ENCODE results near the gene PRSS12.

Gene PRSS12

DNA sequence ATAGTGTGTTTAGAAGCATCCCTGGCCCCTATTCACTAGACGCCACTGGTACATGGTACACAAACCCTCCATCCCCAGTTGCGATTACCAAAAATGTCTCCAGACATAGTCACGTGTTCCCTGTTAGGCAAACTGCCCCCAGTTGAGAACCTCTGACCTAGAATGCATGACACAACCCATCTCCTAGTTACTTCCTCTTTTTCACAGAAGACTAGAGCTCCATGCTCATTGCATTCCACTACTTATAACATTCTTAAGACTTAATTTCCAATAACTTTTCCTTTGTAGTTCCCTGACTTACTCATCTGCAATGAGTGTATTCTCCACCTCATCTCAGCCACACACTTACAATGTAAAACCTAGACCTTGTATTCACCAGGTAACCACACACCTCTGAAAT lies 68.6 kb downstream of the PRSS12 start:
- ChIA-PET POLR2A (interaction anchor here (0.6 kb wide), 1 partner anchor 24 kb away, joined by 3 read pairs; no protein-coding TSS in a partner anchor), CTCF (interaction anchor here (1.5 kb wide), 1 partner anchor 69 kb away, joined by 4 read pairs; the partner anchor contains the start of gene PRSS12)
- no peak for DNase-seq (ENCODE audit: extremely low spot score)
- no peak for TF ChIP-seq FOXM1 (IDR thresholded peaks at IDR 0.05; ENCODE audit: borderline replicate concordance)
- no peak for TF ChIP-seq FOXA1 (IDR thresholded peaks at IDR 0.05)
- TF ChIP-seq TARDBP (IDR thresholded peaks at IDR 0.05), result no peak
- TF ChIP-seq ZNF384 (IDR thresholded peaks at IDR 0.05), result no peak
- no peak for TF ChIP-seq ELF4 (IDR thresholded peaks at IDR 0.05)

DNA sequence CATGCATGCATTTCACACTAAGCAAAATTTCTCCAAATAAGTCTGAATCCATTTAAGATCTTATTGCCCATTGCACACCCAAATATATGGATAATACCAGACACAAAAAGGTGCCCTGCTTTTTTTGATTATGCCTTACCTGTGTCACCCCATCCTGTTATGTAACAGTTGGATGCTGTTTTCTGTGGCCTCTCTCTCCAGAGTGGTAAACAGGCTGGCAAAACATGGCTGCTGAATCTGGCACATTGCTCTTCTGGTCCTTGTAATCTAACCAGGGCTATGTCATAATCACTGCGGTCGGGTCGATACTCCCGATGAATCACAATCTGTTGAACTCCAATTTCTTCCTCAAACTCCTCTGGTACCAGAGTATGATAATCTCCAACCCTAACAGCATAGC lies 70.1 kb downstream of the PRSS12 start:
- POLR2A ChIA-PET, result no interaction called here
- no peak for TF ChIP-seq NFRKB (IDR thresholded peaks at IDR 0.05)
- TF ChIP-seq FOXM1 (IDR thresholded peaks at IDR 0.05; ENCODE audit: borderline replicate concordance), result no peak
- TF ChIP-seq SUZ12 (IDR thresholded peaks at IDR 0.05), result no peak
- no peak for TF ChIP-seq TARDBP (IDR thresholded peaks at IDR 0.05)
- TF ChIP-seq ELF4 (IDR thresholded peaks at IDR 0.05), result no peak
- TF ChIP-seq FOXK2 (IDR thresholded peaks at IDR 0.05), result no peak
- no peak for TF ChIP-seq HDGF (IDR thresholded peaks at IDR 0.05; ENCODE audit: borderline replicate concordance)
- TF ChIP-seq ARNT (IDR thresholded peaks at IDR 0.05), result no peak
- TF ChIP-seq CTBP1 (IDR thresholded peaks at IDR 0.05; ENCODE audit: borderline replicate concordance), result no peak
- TF ChIP-seq L3MBTL2 (conservative IDR thresholded peaks at IDR 0.05), result no peak
- no peak for TF ChIP-seq ZNF384 (IDR thresholded peaks at IDR 0.05)
- TF ChIP-seq, protein P1, sequence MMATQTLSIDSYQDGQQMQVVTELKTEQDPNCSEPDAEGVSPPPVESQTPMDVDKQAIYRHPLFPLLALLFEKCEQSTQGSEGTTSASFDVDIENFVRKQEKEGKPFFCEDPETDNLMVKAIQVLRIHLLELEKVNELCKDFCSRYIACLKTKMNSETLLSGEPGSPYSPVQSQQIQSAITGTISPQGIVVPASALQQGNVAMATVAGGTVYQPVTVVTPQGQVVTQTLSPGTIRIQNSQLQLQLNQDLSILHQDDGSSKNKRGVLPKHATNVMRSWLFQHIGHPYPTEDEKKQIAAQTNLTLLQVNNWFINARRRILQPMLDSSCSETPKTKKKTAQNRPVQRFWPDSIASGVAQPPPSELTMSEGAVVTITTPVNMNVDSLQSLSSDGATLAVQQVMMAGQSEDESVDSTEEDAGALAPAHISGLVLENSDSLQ (IDR thresholded peaks at IDR 0.05), result no peak
- no peak for TF ChIP-seq BHLHE40 (IDR thresholded peaks at IDR 0.05; ENCODE audit: borderline replicate concordance)
- TF ChIP-seq SP1 (IDR thresholded peaks at IDR 0.05), result no peak
- no peak for TF ChIP-seq FOXA1 (IDR thresholded peaks at IDR 0.05)
- no peak for TF ChIP-seq LEF1 (IDR thresholded peaks at IDR 0.05; ENCODE audit: borderline replicate concordance)
- no peak for DNase-seq (ENCODE audit: extremely low spot score)
- CTCF ChIA-PET, result no interaction called here

DNA sequence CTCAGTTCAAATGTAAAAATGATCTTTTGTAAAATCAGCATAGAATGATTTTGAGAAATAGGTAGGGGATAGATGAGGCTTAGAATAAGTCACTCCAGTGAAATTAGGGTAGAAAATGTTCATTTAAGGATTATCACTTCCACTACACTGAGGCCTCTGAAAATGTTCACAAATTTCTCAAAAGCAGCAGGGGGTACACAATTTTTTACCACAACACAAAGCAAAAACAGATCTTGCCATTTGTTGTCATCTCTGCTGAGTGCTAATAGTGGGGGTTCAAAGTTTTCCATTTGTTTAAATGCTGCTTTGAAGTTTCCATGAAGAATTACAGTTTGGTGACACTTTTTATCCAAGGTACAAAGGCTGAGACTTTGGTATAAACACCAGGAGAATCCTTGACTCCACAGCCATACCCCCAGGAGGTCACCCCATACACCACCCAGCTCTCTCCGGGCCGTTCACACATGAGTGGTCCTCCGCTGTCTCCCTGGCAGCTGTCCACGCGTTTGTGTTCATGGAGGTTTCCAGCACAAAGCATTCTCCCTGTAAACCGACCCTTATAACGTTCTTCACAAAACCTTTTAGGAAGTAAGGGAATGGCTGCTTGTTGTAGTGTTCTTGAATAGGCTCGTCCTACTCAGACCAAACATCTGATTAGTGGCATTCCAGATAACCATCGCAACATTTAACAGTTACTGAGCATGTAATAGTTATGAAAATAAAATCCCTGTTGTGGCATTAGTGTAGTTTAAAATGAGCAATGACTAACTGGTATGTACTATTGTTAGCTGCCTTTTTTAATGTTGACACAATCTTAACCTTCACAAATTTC lies 71.0 kb downstream of the PRSS12 start:
- DNase-seq (ENCODE audit: extremely low spot score), result no peak
- TF ChIP-seq BHLHE40 (IDR thresholded peaks at IDR 0.05; ENCODE audit: borderline replicate concordance), result no peak
- CTCF ChIA-PET, result interaction anchor here (0.5 to 2.2 kb wide), 2 partner anchors 71 to 376 kb away, joined by 4 to 5 read pairs; partner anchors contain the start of gene PRSS12
- POLR2A ChIA-PET, result no interaction called here

DNA sequence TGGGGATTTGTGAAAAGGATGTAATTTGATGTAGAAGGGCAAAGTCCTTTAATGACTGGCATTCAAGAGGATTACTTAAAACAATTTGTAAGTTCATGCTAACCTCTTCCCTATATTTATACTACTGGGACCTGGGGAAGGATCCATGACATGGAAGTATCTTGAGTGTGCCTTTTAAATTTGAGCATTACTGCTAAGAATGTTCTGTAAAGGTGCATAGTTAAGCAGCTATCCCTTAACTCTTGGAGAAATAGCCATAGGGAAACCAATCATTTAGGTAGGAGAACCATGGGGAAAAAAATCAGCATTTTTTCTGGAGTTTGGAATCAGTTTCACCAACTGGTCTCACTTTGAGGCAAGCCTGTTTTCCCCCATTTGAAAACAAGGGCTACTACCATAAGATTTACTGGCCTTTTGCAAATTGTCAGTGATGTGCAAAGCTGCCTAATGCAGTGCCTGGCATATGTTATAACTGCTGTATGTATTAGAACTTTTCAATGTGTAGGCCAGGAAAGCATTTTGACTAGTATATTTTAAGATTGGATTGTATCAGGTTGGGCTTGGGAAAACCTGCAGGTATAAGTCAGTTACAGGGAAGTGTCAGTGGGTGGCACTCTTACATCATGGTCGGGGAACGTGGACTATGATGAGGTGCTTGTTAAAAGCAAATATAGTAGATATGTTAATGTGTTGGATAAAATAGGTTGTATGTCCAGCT lies 72.1 kb downstream of the PRSS12 start:
- TF ChIP-seq ARNT (IDR thresholded peaks at IDR 0.05) (no peak), ZNF384 (IDR thresholded peaks at IDR 0.05) (no peak), SUZ12 (IDR thresholded peaks at IDR 0.05) (no peak), FOXM1 (IDR thresholded peaks at IDR 0.05; ENCODE audit: borderline replicate concordance) (no peak)
- ChIA-PET POLR2A (no interaction called here), CTCF (interaction anchor here (0.5 to 2.2 kb wide), 2 partner anchors 73 to 377 kb away, joined by 4 to 5 read pairs; partner anchors contain the start of gene PRSS12)
- DNase-seq (ENCODE audit: extremely low spot score), result peak; percentile 36

DNA sequence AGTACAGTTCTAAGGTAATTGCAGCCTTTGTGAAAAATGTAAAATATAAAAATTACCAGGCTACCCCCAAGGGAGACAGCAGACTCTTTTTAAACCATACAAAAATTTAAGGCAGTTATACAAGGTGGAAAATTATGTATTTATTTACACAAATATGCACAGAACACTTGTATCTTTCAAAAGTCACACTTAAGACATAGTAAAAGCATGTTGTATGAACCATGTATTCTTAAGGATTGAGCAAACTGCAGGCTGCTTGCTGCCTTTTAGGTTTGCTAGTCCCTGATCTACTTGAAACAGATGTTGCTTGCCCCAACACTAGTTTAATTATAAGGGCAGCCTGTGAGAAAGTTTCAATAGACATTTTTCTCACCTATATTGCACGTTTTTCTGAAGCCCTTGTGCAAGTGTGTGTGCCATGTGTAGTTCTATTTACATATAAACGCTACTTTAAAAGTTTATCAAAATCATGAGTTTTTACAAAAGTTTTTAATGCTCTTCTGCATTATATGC lies 72.8 kb downstream of the PRSS12 start:
- TF ChIP-seq HDGF (IDR thresholded peaks at IDR 0.05; ENCODE audit: borderline replicate concordance) (no peak), SP1 (IDR thresholded peaks at IDR 0.05) (no peak), L3MBTL2 (conservative IDR thresholded peaks at IDR 0.05) (no peak), ARNT (IDR thresholded peaks at IDR 0.05) (no peak), ZNF384 (IDR thresholded peaks at IDR 0.05) (no peak), NFRKB (IDR thresholded peaks at IDR 0.05) (no peak), SUZ12 (IDR thresholded peaks at IDR 0.05) (no peak), LEF1 (IDR thresholded peaks at IDR 0.05; ENCODE audit: borderline replicate concordance) (no peak), TARDBP (IDR thresholded peaks at IDR 0.05) (no peak), CTBP1 (IDR thresholded peaks at IDR 0.05; ENCODE audit: borderline replicate concordance) (no peak), FOXA1 (IDR thresholded peaks at IDR 0.05) (no peak)
- TF ChIP-seq, protein P1 (IDR thresholded peaks at IDR 0.05), result no peak
- POLR2A ChIA-PET, result interaction anchor here (0.8 kb wide), 1 partner anchor 46 kb away, joined by 3 read pairs; no protein-coding TSS in a partner anchor
- CTCF ChIA-PET, result interaction anchor here (2.2 kb wide), 1 partner anchor 73 kb away, joined by 5 read pairs; the partner anchor contains the start of gene PRSS12
- no peak for DNase-seq (ENCODE audit: extremely low spot score)

DNA sequence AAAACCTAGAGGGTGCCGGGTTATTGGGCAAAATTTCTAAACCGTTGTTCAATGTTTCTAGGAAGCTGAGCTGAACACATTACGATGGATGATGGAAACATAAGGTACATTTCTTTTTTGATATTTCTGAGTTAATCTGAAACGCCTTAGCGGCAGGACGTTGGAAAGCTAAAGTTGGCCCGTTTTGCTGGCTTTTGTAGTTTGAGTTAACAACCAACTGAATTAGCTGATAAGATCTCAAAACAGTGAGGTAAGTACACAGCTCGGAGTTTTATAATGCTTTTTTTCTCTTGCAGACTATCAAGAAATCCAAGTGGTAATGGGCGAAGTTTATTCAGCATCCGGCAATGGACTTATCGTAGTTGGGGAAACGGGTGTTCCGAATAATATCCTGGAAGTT lies 73.5 kb downstream of the PRSS12 start:
- CTCF ChIA-PET, result no interaction called here
- POLR2A ChIA-PET, result interaction anchor here (0.7 to 0.8 kb wide), 2 partner anchors 46 to 85 kb away, joined by 3 read pairs; no protein-coding TSS in a partner anchor
- TF ChIP-seq LEF1 (IDR thresholded peaks at IDR 0.05; ENCODE audit: borderline replicate concordance) (no peak), HDGF (IDR thresholded peaks at IDR 0.05; ENCODE audit: borderline replicate concordance) (no peak), TARDBP (IDR thresholded peaks at IDR 0.05) (no peak), BHLHE40 (IDR thresholded peaks at IDR 0.05; ENCODE audit: borderline replicate concordance) (no peak), FOXK2 (IDR thresholded peaks at IDR 0.05) (no peak), ARNT (IDR thresholded peaks at IDR 0.05) (no peak), L3MBTL2 (conservative IDR thresholded peaks at IDR 0.05) (no peak), NFRKB (IDR thresholded peaks at IDR 0.05) (no peak), FOXM1 (IDR thresholded peaks at IDR 0.05; ENCODE audit: borderline replicate concordance) (no peak), SP1 (IDR thresholded peaks at IDR 0.05) (no peak)
- TF ChIP-seq, protein P1 (IDR thresholded peaks at IDR 0.05), result no peak

More for the DNA sequence above, 73.5 kb downstream of the PRSS12 start:
- DNase-seq (ENCODE audit: extremely low spot score), result no peak

Data from HEK293T (cell line).